Activated T-helper 1 cell treated with anti-CD3 and anti-CD28 coated beads, Interleukin-12 subunit alpha, Interleukin-12 subunit beta, Interleukin-2, Interleukin-4 antibody, amounts not matched to agents 30 ng/mL and 10 ng/mL and 1 ng/mL, durations not matched to agents 14 hours and 24 hours and 36 hours (primary cell): ENCODE results near the gene SIGLEC14. TPM values are rescaled to one million over a fixed set of nuclear protein-coding genes. Genes with fewer than 3 reads are reported as not detected.

ENCODE experiments used
- DNase-seq: peaks from one replicate; pipeline ENCODE4 v3.0.0; 2021; ENCODE audit warnings: low spot score
- H3K27ac Mint-ChIP-seq: one replicate; pipeline ENCODE4 v1.8.0; 2021; ENCODE audit warnings: mild to moderate bottlenecking, mixed read lengths
- H3K27me3 Mint-ChIP-seq: one replicate; pipeline ENCODE4 v1.8.0; 2022; ENCODE audit warnings: mild to moderate bottlenecking, moderate library complexity, mixed read lengths; ENCODE audit not compliant: insufficient read depth
- H3K36me3 Mint-ChIP-seq: one replicate; pipeline ENCODE4 v1.8.0; 2021; ENCODE audit warnings: low read depth, mixed read lengths
- H3K4me1 Mint-ChIP-seq: one replicate; pipeline ENCODE4 v1.8.0; 2021; ENCODE audit warnings: low read depth, mixed read lengths
- H3K4me3 Mint-ChIP-seq: one replicate; pipeline ENCODE4 v1.8.0; 2021; ENCODE audit warnings: mild to moderate bottlenecking, moderate library complexity, mixed read lengths
- H3K9me3 Mint-ChIP-seq: one replicate; pipeline ENCODE4 v1.8.0; 2021; ENCODE audit warnings: mixed read lengths
- intact Hi-C: fragments of 100-400 bp; cut with micrococcal nuclease; formaldehyde crosslinking; loops from one replicate; pipeline ENCODE4 v1.15.1; 2024
- total RNA-seq: library from RNA; stranded (reverse); gene quantifications from 2 replicates; pipeline ENCODE4 v1.2.3, GENCODE V29; 2022

The SIGLEC14 gene
- total RNA-seq, 1 donor from 2014 or later = not detected

DNA sequence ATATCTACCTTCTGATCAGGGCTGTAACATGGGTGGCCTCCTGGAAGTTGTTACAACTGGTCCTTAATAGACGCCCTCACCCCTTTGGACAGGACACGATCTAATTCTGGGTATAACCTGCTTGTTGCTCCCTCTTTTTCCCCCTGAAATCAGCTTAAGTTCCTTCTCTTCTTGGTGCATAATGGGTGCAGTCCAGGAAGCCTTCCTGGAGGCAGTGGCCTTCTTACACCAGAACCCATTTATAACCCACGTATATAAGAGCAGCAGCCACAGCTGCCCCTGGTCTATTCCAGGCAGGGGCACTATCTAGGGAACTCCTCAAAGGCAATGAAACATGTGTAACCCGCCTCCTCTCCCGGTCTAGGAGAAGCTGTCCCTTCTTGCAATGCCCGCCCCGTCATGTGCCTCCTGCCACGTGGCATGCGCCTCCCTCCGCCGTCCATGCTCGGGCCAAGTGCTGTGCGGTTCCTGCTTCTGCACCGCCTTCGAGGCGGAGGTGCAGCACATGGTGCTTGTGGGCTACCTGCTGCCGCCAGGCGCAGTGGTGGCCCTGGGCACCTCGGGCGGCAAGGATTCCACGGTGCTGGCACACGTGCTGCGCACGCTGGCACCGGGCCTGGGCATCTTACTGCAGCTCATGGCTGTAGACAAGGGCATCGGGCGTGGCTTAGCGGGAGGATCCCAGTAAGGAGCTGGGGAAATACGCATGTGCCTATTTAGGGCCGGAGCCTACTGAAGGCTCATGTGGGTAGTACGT is 48.3 kb downstream of the SIGLEC14 start:
- no peaks in the 10 kb centered on the region for H3K36me3 Mint-ChIP-seq
- peaks cover 18% of the 10 kb centered on the region for H3K4me1 Mint-ChIP-seq
- no peak overlapping the region for H3K27ac Mint-ChIP-seq
- H3K4me3 Mint-ChIP-seq = no peak overlapping the region
- peaks cover 12% of the 10 kb centered on the region for H3K27me3 Mint-ChIP-seq
- H3K9me3 Mint-ChIP-seq = peaks cover 3% of the 10 kb centered on the region
- no peak for DNase-seq
- intact Hi-C loops = no loop called here

DNA sequence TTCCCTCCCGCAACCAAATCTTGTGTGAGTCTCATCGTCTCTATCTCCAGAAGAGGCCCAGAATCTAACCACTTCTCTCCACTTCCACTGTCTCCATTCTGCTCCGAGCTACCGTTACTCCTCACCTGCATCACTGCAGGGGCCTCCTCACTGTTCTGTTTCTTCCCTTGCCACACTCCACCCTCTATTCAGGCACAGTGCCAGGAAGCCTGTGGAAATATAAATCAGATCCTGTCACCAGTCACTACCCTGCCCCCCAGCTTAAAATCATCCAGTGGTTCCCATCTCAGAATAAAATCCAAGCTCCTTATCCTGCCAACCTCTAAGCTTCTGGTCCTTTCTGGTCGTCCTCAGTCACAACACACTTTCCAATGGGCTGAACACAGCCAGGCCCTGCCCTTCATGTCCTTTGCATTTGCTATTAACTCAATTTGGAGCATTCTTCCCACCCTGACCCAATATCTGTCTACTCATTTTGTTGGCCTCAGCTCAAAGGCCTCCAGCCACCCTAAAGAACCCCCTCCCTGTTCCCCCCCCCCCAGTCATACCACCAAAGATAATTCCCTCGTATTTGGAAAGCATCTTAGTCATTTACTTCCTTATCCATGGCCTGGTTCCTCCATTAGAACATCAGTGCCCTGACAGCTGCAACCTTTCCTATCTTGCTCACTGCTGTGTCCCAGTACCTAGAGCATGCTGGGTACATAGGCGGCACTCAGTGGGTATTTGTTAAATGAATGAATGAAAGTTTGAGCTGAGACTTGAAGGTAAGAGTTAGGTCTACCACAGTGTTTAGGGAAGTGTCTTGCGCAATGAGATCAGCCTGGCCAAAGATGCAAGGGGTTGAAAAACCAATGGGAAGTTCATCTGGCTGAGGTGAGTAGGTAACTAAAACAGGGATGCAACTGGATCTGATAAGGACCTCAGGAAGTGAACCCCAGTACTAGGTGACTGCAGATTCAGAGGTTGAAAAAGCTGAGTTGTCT is 51.1 kb downstream of the SIGLEC14 start:
- intact Hi-C loops = loop anchor here (1.0 to 2.0 kb wide), 2 partner anchors 109 to 197 kb away; no protein-coding TSS in a partner anchor
- peak overlapping the region; percentile 16 for H3K27ac Mint-ChIP-seq
- H3K9me3 Mint-ChIP-seq = peaks cover 8% of the 10 kb centered on the region
- H3K4me3 Mint-ChIP-seq = peak overlapping the region; percentile 92
- H3K36me3 Mint-ChIP-seq = no peaks in the 10 kb centered on the region
- no peak for DNase-seq
- peaks cover 6% of the 10 kb centered on the region for H3K27me3 Mint-ChIP-seq
- H3K4me1 Mint-ChIP-seq = peaks cover 20% of the 10 kb centered on the region

DNA sequence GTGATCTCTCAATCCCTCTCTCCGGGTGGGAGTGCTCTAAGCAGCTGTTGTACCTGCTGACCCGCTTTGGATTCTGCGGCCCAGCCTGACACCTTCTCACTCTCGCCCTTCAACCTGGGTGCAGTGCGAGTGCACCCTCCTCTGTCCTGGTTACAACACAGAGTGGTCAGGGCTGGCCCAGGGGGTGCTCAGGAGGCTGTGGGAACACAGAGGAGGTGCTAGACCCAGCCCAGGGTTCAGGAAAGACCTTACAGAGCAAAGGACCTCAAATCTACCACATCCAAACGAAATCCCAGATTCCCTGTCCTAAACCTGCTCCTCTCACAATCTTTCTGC is 51.9 kb downstream of the SIGLEC14 start:
- Mint-ChIP-seq H3K36me3 (peaks cover under 1% of the 10 kb centered on the region), H3K27ac (peak overlapping the region; percentile 19), H3K4me1 (peaks cover 20% of the 10 kb centered on the region), H3K9me3 (peaks cover 15% of the 10 kb centered on the region), H3K27me3 (no peaks in the 10 kb centered on the region), H3K4me3 (peak overlapping the region; percentile 92)
- no peak for DNase-seq
- intact Hi-C loops = loop anchor here (1.0 to 2.0 kb wide), 8 partner anchors 23 to 486 kb away; partner anchors contain the start of genes CTU1 and ZNF175

DNA sequence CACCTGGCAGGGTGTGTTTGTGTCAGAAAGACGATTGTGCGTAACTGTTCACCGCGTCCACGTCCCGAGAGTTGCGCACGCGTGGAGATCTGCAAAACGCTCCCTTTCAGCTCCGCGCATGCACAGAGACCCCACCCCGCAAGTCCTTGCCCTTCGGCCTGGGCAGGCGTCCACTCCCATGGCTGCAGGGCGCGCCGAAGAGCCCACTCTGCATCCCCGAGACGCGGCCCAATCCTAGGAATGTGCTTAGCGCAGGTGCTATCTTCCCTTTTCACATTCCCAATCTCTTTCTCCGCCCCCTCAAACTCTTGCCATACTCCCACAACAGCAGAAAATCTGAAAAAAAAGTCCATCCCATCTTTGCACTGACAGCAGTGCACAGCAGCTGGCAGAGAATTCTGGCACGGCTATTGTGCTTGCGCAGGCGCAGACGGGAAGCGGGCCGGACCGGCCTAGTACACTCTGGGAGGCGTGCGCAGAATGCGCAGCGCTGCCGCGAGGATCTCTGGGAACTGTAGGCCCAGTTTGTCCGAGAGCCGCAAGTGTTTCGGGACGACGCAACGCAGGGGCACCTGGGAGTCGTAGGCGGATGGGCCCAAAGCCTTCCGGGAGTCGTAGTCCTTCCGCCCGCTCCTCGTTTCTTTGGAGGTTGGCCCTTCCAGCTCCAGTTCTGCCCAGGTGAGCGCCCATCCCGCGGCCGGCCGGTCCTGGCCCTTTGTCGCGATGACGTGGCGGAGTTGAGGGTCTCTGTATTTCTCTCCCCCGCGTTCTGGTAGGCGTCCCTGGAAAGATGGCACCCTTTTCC is 52.5 kb downstream of the SIGLEC14 start:
- peak overlapping the region; percentile 78 for H3K27ac Mint-ChIP-seq
- peaks cover 21% of the 10 kb centered on the region for H3K9me3 Mint-ChIP-seq
- intact Hi-C loops = loop anchor here (1.0 to 2.0 kb wide), 7 partner anchors 23 to 486 kb away; partner anchors contain the start of genes CTU1 and ZNF175
- no peaks in the 10 kb centered on the region for H3K27me3 Mint-ChIP-seq
- peak overlapping the region; percentile 92 for H3K4me3 Mint-ChIP-seq
- H3K4me1 Mint-ChIP-seq = peaks cover 20% of the 10 kb centered on the region
- DNase-seq = peak; percentile 95
- H3K36me3 Mint-ChIP-seq = peaks cover 5% of the 10 kb centered on the region

DNA sequence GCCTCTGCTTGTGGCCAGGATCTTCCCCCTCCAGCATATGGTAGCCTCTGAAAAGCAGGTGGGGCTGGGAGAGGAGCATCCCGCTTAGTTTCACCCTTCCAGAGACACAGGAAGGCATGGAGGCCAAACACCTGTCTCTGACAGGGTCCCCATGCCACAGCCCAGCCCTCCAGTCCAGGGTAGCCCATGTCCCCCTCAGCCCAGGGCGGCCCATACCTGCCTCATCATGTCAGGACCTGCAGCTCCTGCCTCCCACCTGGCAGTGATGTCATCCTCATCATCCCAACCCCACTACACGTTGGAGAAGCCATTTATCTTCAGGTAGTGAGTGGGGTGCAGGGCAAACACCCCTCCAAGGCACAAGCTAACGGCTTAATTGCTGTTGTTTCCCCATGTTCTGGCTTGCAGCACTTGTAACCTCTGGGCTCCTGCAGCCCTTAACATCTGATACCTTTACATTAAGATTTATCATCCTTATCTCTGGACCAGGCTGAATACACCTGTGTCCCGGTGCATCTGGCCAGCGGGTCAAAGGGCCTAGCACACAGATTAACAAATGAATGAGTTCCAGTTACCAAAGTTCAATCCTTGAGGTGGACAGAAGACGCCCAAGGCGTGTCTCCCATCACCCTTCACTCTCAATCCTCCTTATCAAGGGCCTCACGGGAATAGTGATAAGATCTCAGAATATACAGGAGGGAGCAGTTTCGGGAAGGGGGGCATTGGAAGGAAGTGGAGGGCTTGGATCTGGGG is 53.3 kb downstream of the SIGLEC14 start:
- peaks cover 5% of the 10 kb centered on the region for H3K36me3 Mint-ChIP-seq
- peak overlapping the region; percentile 78 for H3K27ac Mint-ChIP-seq
- H3K4me1 Mint-ChIP-seq = peaks cover 20% of the 10 kb centered on the region
- intact Hi-C loops = no loop called here
- H3K9me3 Mint-ChIP-seq = peaks cover 28% of the 10 kb centered on the region
- no peaks in the 10 kb centered on the region for H3K27me3 Mint-ChIP-seq
- DNase-seq = no peak
- H3K4me3 Mint-ChIP-seq = peak overlapping the region; percentile 92

Other genes starting within 250 kb of the SIGLEC14 start
- gene SIGLEC10, start 229.2 kb downstream of the SIGLEC14 start, total RNA-seq = 2.5 and 3.7 TPM in 2 replicates
- 0.10 and 0.13 TPM in 2 replicates for gene SIGLEC8, start 188.4 kb downstream of the SIGLEC14 start, total RNA-seq
- not detected in 2 replicates for gene CEACAM18, start 168.3 kb downstream of the SIGLEC14 start, total RNA-seq
- gene SIGLEC12, start 145.0 kb downstream of the SIGLEC14 start, total RNA-seq = 0.52 and 0.54 TPM in 2 replicates
- gene SIGLEC6, start 115.2 kb downstream of the SIGLEC14 start, total RNA-seq = 0.98 and 1.6 TPM in 2 replicates
- 7.9 and 8.4 TPM in 2 replicates for gene ZNF175, start 75.5 kb downstream of the SIGLEC14 start, total RNA-seq
- not detected in 2 replicates for gene SIGLEC5, start 16.4 kb downstream of the SIGLEC14 start, total RNA-seq
- gene SPACA6, start 46.5 kb upstream of the SIGLEC14 start, total RNA-seq = 6.8 and 8.9 TPM in 2 replicates
- not detected in 2 replicates for gene HAS1, start 77.2 kb upstream of the SIGLEC14 start, total RNA-seq
- not detected in 2 replicates for gene FPR1, start 105.1 kb upstream of the SIGLEC14 start, total RNA-seq
- not detected in 2 replicates for gene FPR2, start 114.4 kb upstream of the SIGLEC14 start, total RNA-seq
- gene FPR3, start 148.3 kb upstream of the SIGLEC14 start, total RNA-seq = not detected in 2 replicates
- gene ZNF577, start 241.1 kb upstream of the SIGLEC14 start, total RNA-seq = 4.4 and 6.3 TPM in 2 replicates